GM18868 (cell line): ENCODE data around the gene SAFB.
"Not testable (repeated sequence)": the region's sequence is repeated elsewhere in the genome, so short reads cannot be mapped to it uniquely, and the experiment has no call there.

Experiments
- ATAC-seq: cut with Tn5 transposase; IDR thresholded peaks from one replicate; pipeline ENCODE4 v1.9.1; 2021; ENCODE audit warnings: mild to moderate bottlenecking, moderate library complexity; ENCODE audit not compliant: unreplicated experiment

Gene SAFB

GRCh38 chr19:5594521-5594950, 28.3 kb upstream of the SAFB start:
- ATAC-seq: no peak

- ATAC-seq: no peak
Measured at GRCh38 chr19:5595129-5595528, 27.8 kb upstream of the SAFB start.

GRCh38 chr19:5595745-5596144, 27.1 kb upstream of the SAFB start:
- ATAC-seq: no peak

DNA sequence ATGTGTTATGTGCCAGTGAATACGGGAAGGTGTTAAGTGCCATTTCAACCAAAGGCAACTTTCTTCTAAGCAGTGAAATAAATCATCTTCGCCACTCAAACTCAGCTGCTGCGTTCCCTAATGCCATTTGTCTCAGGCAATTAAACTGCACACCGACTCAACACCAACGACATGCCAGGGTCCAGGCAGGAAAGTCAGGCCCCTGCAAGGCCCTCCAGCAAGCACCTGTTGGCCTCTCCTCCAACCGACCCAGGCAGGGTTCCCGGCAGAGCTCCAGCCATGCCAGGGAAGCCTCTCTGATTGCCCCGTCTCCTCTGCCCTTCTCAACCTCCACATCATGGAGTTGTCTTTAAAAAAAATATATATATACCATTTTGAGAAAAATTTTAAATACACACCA, 22.1 kb upstream of the SAFB start:
- no peak for ATAC-seq

- ATAC-seq: no peak
Measured at GRCh38 chr19:5603626-5604025, 19.3 kb upstream of the SAFB start.

GRCh38 chr19:5605362-5605761, 17.5 kb upstream of the SAFB start:
- ATAC-seq: no peak

DNA sequence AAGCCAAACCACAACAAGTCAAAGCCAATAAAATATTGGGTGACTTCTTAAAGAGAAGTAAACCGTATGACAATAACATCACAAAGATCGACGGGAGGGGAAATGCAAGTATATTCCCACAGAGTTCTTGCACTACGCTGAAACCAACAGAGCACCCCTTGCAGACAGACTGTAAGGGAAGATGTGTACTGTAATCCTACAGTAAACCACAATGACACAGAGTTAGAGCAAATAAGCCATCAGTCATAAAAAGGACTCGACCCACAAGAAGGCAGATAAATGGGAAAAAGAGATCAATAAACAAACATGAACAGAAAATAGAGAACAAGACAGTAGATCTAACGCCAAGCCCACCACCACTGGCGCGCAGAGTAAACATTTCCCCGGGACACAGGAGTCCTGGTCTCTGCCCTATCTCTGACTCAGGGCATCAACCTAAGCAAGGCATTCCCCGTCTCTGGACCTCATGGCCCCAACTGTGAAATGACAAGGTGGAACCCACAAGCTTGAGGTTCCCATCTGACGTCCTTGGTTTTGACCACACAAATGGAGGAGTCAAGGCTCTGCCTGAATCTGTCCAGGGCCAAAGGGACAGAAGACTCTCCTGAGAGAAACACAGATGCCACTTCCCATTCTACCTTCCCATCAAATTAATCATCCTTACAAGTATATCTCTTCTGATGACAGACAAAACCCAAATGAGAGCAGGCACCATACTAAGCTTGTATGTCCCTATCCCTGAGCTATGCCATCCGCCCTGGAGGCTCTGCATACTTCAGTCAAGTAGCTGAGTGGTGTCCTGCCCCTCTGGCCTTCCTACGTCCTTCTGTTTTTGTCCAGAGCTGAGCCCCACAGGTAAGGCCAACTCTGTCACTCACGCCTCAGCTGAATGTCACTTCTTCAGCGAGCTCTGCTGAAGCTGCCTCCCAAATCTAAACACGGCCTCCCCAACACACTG, 15.3 kb upstream of the SAFB start:
- ATAC-seq: no peak

- ATAC-seq: no peak
Measured at GRCh38 chr19:5608291-5608690, 14.6 kb upstream of the SAFB start.

- ATAC-seq: not testable (repeated sequence)
Measured at GRCh38 chr19:5608766-5609165, 14.1 kb upstream of the SAFB start.

DNA sequence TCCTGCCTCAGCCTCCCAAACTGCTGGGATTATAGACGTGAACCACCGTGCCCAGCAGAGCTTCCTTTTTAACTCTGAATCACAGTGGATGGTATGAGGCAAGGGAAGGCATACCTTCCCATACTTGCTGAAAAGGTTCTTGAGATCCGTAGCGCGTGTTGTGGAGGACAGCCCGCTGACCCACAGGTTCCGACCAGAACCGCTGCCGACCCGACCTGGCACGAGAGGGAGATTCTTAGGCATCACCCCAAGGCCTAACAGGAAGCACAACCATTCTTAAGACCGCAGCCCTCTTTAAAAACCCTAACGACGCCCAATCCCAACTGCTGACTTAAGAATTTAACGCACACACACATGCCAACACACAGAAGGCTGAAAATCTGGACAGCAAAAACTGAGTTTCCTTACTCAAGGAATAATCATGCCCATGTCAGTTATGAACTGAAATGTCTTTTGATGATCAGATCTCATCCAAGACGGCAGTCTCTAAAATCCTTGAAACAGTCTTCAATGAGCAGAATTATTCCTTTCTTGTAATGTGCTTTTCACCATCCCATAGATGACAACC, 12.9 kb upstream of the SAFB start:
- no peak for ATAC-seq

GRCh38 chr19:5612891-5613865, 9.7 kb upstream of the SAFB start:
- no peak for ATAC-seq

GRCh38 chr19:5615756-5616327, 7.0 kb upstream of the SAFB start:
- ATAC-seq: no peak

GRCh38 chr19:5617080-5617479, 5.8 kb upstream of the SAFB start:
- ATAC-seq: no peak

DNA sequence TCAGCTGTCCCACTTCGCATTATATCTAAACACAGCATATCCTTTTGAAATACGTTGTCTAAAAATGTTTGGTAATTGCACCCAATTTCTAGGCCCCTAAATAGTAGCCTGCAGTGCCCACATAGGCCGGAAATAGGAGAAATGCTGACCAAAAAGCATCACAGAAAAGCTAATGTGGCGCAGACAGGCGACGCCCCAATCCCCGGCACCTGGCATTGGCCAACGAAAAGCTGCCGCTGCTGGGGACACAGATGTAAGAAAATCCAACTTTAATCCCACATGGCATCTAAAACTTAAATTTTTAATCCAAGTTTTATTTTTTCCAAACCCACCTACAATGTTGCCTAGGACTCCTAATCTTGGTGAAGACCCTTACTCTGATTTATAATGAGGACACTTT, 4.3 kb upstream of the SAFB start:
- ATAC-seq: no peak

DNA sequence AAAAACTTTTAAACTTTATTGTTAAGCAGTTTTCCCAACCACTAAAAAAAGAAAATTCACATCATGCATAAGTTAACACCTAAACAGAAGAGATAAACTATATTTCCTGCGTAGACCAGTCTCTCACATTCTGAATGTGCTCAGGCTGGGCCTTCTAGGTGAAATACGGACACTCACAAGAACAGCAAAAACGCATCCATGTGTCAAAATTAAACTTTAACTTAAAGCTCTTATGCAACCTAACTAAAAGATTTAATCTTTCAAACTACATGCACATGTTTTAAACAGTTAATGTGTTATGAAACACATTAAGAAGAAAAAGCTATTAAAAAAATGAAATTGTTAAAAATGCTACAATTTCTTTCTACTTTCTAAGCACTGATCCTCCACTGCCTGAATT, 2.9 kb upstream of the SAFB start:
- ATAC-seq: no peak

GRCh38 chr19:5621311-5621944, 1.5 kb upstream of the SAFB start:
- ATAC-seq: no peak

DNA sequence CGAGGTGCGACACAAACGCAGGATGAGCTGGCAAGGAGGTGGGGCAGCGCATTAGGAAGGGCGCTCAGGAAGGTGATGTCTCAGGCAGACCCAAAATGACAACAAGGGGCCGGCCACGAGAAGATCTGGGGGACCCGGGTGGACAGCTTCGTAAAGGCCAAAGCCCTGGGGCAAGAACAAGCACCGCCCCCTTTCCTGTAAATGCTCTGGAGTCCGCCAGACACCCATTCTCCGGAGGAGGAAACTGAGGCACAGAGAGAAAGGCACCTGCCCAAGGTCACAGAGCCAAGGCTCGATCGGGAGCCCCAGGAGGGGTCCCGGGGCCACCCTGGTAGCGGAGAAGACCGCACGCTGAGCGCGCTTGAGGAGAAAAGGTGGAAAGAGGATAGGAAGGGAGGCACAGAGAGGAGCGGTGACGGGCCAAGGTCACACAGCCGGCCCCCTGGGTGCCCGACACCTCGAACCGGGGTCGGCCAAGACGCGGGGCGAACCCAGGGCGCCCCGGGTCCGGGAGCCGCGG, 878 bp upstream of the SAFB start:
- no peak for ATAC-seq

- no peak for ATAC-seq
Measured at GRCh38 chr19:5623397-5624017, 624 bp downstream of the SAFB start.

- ATAC-seq: no peak
Measured at GRCh38 chr19:5624018-5624663, 1.3 kb downstream of the SAFB start.
